ENCODE measurements around the gene PAIP2.
"Not testable (repeated sequence)": the region's sequence is repeated elsewhere in the genome, so short reads cannot be mapped to it uniquely, and the experiment has no call there.

The PAIP2 gene

DNA sequence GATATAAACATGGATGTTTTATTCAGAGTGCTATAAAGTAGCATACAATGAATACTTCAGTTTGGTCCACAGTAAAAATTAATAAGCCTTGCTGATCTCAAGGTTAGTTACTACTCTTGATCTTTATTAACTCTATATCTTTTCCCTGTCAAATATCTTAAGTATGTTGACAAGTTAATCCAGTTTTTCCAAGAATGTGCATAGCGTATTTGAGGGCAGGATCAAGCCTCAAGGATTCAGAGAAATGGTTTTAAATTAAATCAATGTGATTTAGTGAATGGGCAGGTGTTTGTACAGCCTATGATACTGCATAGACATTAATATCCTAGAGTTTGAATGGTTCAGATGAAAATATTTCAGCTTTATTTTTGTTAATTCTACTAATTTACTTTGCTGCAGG lies 27.4 kb upstream of the PAIP2 start:
- Histone ChIP-seq H3K4me2 (no peak overlapping the region), H3K27ac (no peak overlapping the region), H3K4me1 (peaks cover 19% of the 10 kb centered on the region), H3K27me3 (no peaks in the 10 kb centered on the region), H3K36me3 (peaks cover 73% of the 10 kb centered on the region), H3K9me3 (no peaks in the 10 kb centered on the region), H3K9ac (no peak overlapping the region), H4K20me1 (peaks cover 100% of the 10 kb centered on the region), H3K4me3 (no peak overlapping the region)
- no peak for TF ChIP-seq Cebpa-rat (IDR thresholded peaks at IDR 0.05)

DNA sequence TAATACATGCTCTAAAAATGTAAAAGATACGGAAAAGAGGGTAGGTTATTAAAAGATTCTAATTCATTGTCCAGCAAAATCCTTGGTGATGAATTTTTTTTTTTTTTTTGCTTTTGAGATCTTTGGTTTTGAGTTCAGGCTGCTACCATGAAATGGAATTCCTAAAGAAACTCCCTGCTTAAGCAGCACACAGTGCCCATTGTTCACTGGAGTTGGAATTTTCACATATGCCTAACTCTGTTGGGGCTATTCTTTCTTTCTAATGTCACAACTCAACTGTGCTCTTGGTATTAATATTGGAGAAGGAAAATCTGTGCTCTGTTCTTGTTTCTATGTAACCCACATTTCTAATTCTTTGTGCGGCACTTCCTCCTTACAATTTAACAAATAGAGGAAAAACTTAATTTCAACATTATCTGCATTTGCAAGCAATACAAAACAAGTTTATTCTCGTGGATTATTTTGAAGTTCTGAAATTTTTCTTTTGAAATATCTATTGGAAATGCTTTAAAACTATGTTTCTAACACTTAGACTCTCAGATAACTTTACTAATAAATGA lies 26.5 kb upstream of the PAIP2 start:
- no peak for TF ChIP-seq Cebpa-rat (IDR thresholded peaks at IDR 0.05)
- Histone ChIP-seq H3K4me3 (no peak overlapping the region), H4K20me1 (peaks cover 100% of the 10 kb centered on the region), H3K9ac (no peak overlapping the region), H3K4me2 (no peak overlapping the region), H3K27me3 (no peaks in the 10 kb centered on the region), H3K9me3 (no peaks in the 10 kb centered on the region), H3K4me1 (peaks cover 11% of the 10 kb centered on the region; the same call in 1 of the 2 replicates), H3K36me3 (peaks cover 82% of the 10 kb centered on the region), H3K27ac (no peak overlapping the region)

- Histone ChIP-seq H3K36me3 (peaks cover 41% of the 10 kb centered on the region), H3K9me3 (no peaks in the 10 kb centered on the region), H3K27ac (no peak overlapping the region), H3K4me2 (no peak overlapping the region), H3K9ac (no peak overlapping the region), H3K27me3 (no peaks in the 10 kb centered on the region), H3K4me3 (no peak overlapping the region), H4K20me1 (peaks cover 71% of the 10 kb centered on the region), H3K4me1 (peaks cover 13% of the 10 kb centered on the region)
- no peak for TF ChIP-seq Cebpa-rat (IDR thresholded peaks at IDR 0.05)
Observed at GRCh38 chr5:139335811-139336210, 5.8 kb upstream of the PAIP2 start.

- H3K4me1 ChIP-seq = peaks cover 38% of the 10 kb centered on the region
- no peak overlapping the region for H3K9ac ChIP-seq
- no peak overlapping the region for H3K4me3 ChIP-seq
- peaks cover 57% of the 10 kb centered on the region for H4K20me1 ChIP-seq
- TF ChIP-seq Cebpa-rat (IDR thresholded peaks at IDR 0.05) = no peak
- peak overlapping the region; percentile 28; the same call in 1 of the 2 replicates for H3K27ac ChIP-seq
- 0 out of 2 replicates have a peak overlapping the region, but pooled peaks have one; percentile 90 for H3K4me2 ChIP-seq
- no peaks in the 10 kb centered on the region for H3K9me3 ChIP-seq
- H3K27me3 ChIP-seq = no peaks in the 10 kb centered on the region
- H3K36me3 ChIP-seq = peaks cover 12% of the 10 kb centered on the region
Observed at GRCh38 chr5:139340051-139340450, 1.6 kb upstream of the PAIP2 start.

- Histone ChIP-seq H3K9me3 (no peaks in the 10 kb centered on the region), H3K27me3 (no peaks in the 10 kb centered on the region), H3K36me3 (peaks cover 24% of the 10 kb centered on the region), H3K4me3 (peak overlapping the region; percentile 77), H3K9ac (peak overlapping the region; percentile 98), H4K20me1 (peaks cover 57% of the 10 kb centered on the region), H3K4me2 (peak overlapping the region; percentile 90), H3K27ac (no peak overlapping the region), H3K4me1 (peaks cover 50% of the 10 kb centered on the region)
- TF ChIP-seq Cebpa-rat (IDR thresholded peaks at IDR 0.05) = no peak
Observed at GRCh38 chr5:139341187-139341688, 416 bp upstream of the PAIP2 start.

DNA sequence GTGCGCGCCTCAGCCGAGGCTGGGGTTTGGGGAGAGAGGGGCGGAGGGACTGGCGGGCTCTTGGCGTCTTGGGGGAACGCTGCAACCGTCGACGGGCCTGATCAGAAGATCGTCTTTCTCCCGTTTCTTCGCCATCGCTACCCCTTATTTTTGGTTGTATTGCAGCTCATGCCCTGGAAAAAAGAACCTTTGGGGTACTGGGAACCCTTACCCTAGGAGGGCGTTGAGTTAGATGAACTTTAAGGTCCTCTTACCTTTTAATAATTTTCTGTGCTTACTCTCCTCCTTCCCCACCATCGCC lies 719 bp downstream of the PAIP2 start:
- Histone ChIP-seq H3K4me1 (peaks cover 62% of the 10 kb centered on the region), H3K4me2 (peak overlapping the region; percentile 90), H3K9me3 (no peaks in the 10 kb centered on the region), H3K4me3 (peak overlapping the region; percentile 77), H3K9ac (peak overlapping the region; percentile 98), H3K27ac (peak overlapping the region; percentile 98), H3K27me3 (no peaks in the 10 kb centered on the region), H3K36me3 (peaks cover 35% of the 10 kb centered on the region), H4K20me1 (peaks cover 64% of the 10 kb centered on the region)
- no peak for TF ChIP-seq Cebpa-rat (IDR thresholded peaks at IDR 0.05)

DNA sequence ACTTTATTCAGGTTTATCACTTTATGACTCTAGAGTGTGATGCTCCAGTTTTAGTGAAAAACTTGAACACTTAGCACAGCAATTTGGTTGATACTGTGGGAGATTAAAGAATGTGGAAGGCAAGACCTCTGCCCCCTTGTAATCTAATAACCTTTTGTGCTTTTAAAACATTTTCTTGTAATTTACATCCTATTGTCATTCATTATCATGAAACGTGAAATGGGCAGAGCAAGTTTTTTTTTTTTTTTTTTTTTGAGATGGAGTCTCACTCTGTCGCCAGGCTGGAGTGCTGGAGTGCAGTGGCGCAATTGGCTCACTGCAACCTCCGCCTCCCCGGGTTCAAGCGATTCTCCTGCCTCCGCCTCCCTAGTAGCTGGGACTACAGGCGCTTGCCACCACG lies 1.8 kb downstream of the PAIP2 start:
- Histone ChIP-seq H3K4me2 (peak overlapping the region; percentile 90), H3K4me1 (peaks cover 73% of the 10 kb centered on the region), H3K36me3 (peaks cover 46% of the 10 kb centered on the region), H3K9me3 (no peaks in the 10 kb centered on the region), H3K27ac (peak overlapping the region; percentile 98), H4K20me1 (peaks cover 75% of the 10 kb centered on the region), H3K9ac (peak overlapping the region; percentile 98), H3K4me3 (peak overlapping the region; percentile 77), H3K27me3 (no peaks in the 10 kb centered on the region)
- no peak for TF ChIP-seq Cebpa-rat (IDR thresholded peaks at IDR 0.05)

DNA sequence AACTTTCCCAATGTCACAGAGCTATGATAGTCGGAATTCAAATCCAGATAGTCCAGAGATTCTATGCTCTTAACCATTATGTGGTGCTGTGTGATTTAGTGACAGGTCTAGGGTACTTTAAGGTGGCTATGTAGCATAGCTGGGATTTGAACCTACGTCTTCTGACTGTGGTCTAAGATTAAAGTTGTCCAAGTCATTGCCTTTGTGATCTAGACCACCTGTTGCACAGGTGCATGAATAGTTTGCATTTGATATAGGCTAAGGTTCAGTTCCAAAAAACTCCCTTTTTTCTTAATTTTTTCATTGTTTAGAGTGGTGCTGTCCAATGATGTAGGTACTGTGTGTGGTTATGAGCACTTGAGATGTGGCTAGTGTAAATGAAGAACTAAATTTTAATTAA lies 2.5 kb downstream of the PAIP2 start:
- no peak for TF ChIP-seq Cebpa-rat (IDR thresholded peaks at IDR 0.05)
- H4K20me1 ChIP-seq = peaks cover 82% of the 10 kb centered on the region
- peak overlapping the region; percentile 98; the same call in 1 of the 2 replicates for H3K27ac ChIP-seq
- H3K4me2 ChIP-seq = peak overlapping the region; percentile 90
- peaks cover 51% of the 10 kb centered on the region for H3K36me3 ChIP-seq
- peaks cover 80% of the 10 kb centered on the region for H3K4me1 ChIP-seq
- peak overlapping the region; percentile 98 for H3K9ac ChIP-seq
- no peaks in the 10 kb centered on the region for H3K27me3 ChIP-seq
- H3K4me3 ChIP-seq = peak overlapping the region; percentile 77
- H3K9me3 ChIP-seq = no peaks in the 10 kb centered on the region

DNA sequence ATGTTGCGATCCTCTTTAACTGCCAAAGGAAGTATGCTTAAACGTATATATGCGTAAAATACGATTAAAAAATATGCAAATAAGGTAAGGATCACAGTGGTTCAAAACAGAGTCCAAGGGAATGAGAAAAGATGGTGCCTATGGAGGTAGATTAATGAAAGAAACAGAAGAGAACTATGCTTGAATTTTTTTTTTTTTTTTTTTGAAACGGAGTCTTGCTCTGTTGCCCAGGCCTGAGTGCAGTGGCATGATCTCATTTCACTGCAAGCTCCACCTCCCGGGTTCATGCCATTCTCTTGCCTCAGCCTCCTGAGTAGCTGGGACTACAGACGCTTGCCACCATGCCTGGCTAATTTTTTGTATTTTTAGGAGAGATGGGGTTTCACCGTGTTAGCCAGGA lies 3.8 kb downstream of the PAIP2 start:
- not testable (repeated sequence) for H3K9ac ChIP-seq, H3K4me3 ChIP-seq, H3K27me3 ChIP-seq, H3K27ac ChIP-seq, H3K9me3 ChIP-seq
- Histone ChIP-seq H4K20me1 (peaks cover 86% of the 10 kb centered on the region), H3K4me1 (peaks cover 83% of the 10 kb centered on the region), H3K4me2 (peak overlapping the region; percentile 90), H3K36me3 (peaks cover 62% of the 10 kb centered on the region)

- Histone ChIP-seq H4K20me1 (peaks cover 100% of the 10 kb centered on the region), H3K4me2 (peak overlapping the region; percentile 55), H3K36me3 (peaks cover 62% of the 10 kb centered on the region), H3K4me1 (peaks cover 96% of the 10 kb centered on the region)
- H3K4me3 ChIP-seq, H3K9me3 ChIP-seq, H3K27me3 ChIP-seq, H3K27ac ChIP-seq, H3K9ac ChIP-seq: not testable (repeated sequence)
Observed at GRCh38 chr5:139347863-139348262, 6.2 kb downstream of the PAIP2 start.

- Histone ChIP-seq H3K27ac (peak overlapping the region; percentile 1; the same call in 1 of the 2 replicates), H3K27me3 (no peaks in the 10 kb centered on the region), H3K4me3 (no peak overlapping the region), H3K9ac (no peak overlapping the region), H4K20me1 (peaks cover 100% of the 10 kb centered on the region), H3K9me3 (peaks cover 5% of the 10 kb centered on the region; the same call in 1 of the 2 replicates), H3K4me1 (peaks cover 70% of the 10 kb centered on the region), H3K4me2 (peak overlapping the region; percentile 82), H3K36me3 (peaks cover 68% of the 10 kb centered on the region)
- TF ChIP-seq Cebpa-rat (IDR thresholded peaks at IDR 0.05) = no peak
Observed at GRCh38 chr5:139354186-139354585, 12.5 kb downstream of the PAIP2 start.

GRCh38 chr5:139355900-139356299 lies 14.2 kb downstream of the PAIP2 start:
- H3K27ac ChIP-seq, H3K9me3 ChIP-seq, H3K27me3 ChIP-seq, H3K9ac ChIP-seq, H3K4me3 ChIP-seq: not testable (repeated sequence)
- Histone ChIP-seq H3K36me3 (peaks cover 74% of the 10 kb centered on the region), H3K4me1 (peaks cover 54% of the 10 kb centered on the region), H3K4me2 (0 out of 2 replicates have a peak overlapping the region, but pooled peaks have one; percentile 3), H4K20me1 (peaks cover 100% of the 10 kb centered on the region)

Measured in BLaER1 (cell line).